Heart right ventricle (tissue), 16 donors: ENCODE data around the gene MAP3K5. TPM values are rescaled to one million over a fixed set of nuclear protein-coding genes. Genes with fewer than 3 reads are reported as not detected.
A peak's percentile ranks its signal among the peaks of the same experiment; 100 is the strongest.

Experiments
- ATAC-seq, 8 donors: fragments of 200-7000 bp; cut with Tn5 transposase; one replicate each; pipeline ENCODE4 v1.9.1; 2020; ENCODE audit warnings: mild to moderate bottlenecking in 8 of 8, moderate library complexity in 8 of 8, moderate number of reproducible peaks in 1 of 8
- DNase-seq, 2 donors: peaks; one replicate each; pipeline ENCODE4 v3.0.0-alpha.2; 2020
- H3K27ac ChIP-seq, 10 donors: fragments of 200-600 bp; sonication (generic) in 2 of 10; one replicate each; pipeline versions ENCODE4 v1.5.0 to v1.8.0; 2020 to 2022; ENCODE audit warnings: mild to moderate bottlenecking in 3 of 10
- H3K27me3 ChIP-seq, 7 donors: fragments of 200-600 bp; one replicate each; pipeline ENCODE4 v1.8.0; 2021 to 2022; ENCODE audit warnings: mild to moderate bottlenecking in 2 of 7
- H3K36me3 ChIP-seq, 9 donors: fragments of 200-600 bp; sonication (generic) in 1 of 9; one replicate each; pipeline versions ENCODE4 v1.5.0 to v1.8.0; 2020 to 2022; ENCODE audit warnings: mild to moderate bottlenecking in 2 of 9
- H3K4me1 ChIP-seq, 9 donors: fragments of 200-600 bp; sonication (generic) in 1 of 9; one replicate each; pipeline versions ENCODE4 v1.5.0 to v1.8.0; 2020 to 2022; ENCODE audit warnings: mild to moderate bottlenecking in 4 of 9
- H3K4me3 ChIP-seq, 10 donors: fragments of 200-600 bp; sonication (generic) in 2 of 10; one replicate each; pipeline versions ENCODE4 v1.5.0 to v1.8.0; 2020 to 2022; ENCODE audit warnings: mild to moderate bottlenecking in 7 of 10, moderate library complexity in 2 of 10
- H3K9me3 ChIP-seq, 11 donors: fragments of 200-600 bp in 10 of 11; sonication (generic) in 2 of 11; one replicate each; pipeline versions ENCODE4 v1.5.0 to v1.8.0; 2013 to 2022; ENCODE audit warnings: mild to moderate bottlenecking in 2 of 11, control low read depth in 1 of 11, moderate library complexity in 1 of 11
- CTCF ChIP-seq, 9 donors: fragments of 200-600 bp; sonication (generic) in 2 of 9; IDR thresholded peaks; one replicate each; pipeline versions ENCODE4 v1.5.0 to v1.8.0; 2021 to 2022; ENCODE audit warnings: antibody characterized with exemption in 9 of 9, mild to moderate bottlenecking in 5 of 9, moderate library complexity in 1 of 9
- WGBS, 2 donors: extraction: QIAGEN DNeasy Blood & Tissue Kit; methylation state at CpG; one replicate each; pipeline ENCODE4 v1.1.7; 2013; ENCODE audit warnings: inconsistent platforms in 1 of 2; 5-methylcytosine and 5-hydroxymethylcytosine counted together
- intact Hi-C, 10 donors: fragments of 100-400 bp; cut with DNase I; formaldehyde crosslinking; loops; one replicate each; pipeline versions ENCODE4 v1.11.1 to v1.14.2; 2022
- polyA plus RNA-seq, 2 donors: library from polyadenylated mRNA; stranded (reverse); fragments of 200-250 nt; gene quantifications; one replicate each; pipeline ENCODE4 v1.2.3, GENCODE V29; 2013
- total RNA-seq, 10 donors: library from RNA; stranded (reverse); fragmentation: NEBNext Ultra II Directional in 3 of 10; extraction: Animal tissue kit (Norgen Biotek cat#: 25700) in 3 of 10; gene quantifications; one replicate each; pipeline versions ENCODE4 v1.2.1 to v1.2.4, GENCODE V29; 2021 to 2023
- donor health status: Arrhythmogenic right ventricular cardiomyopathy.
- donor health status: ischemic (EF 13 %, LVEDD 7.1; RV severe dilation, severe dysfunction).
- donor health status: healthy with polysubstance abuse.
- donor health status: DM: no; HTN: yes; CAD: no.
- donor health status: DM: no; HTN: no; CAD: no.
- donor health status: ischemic (EF 25% LVEDD 6.9; RV normal size, moderate dysfunction).
- donor health status: ischemic (EF 25% LVEDD 5.7; RV mildly dilated, moderate dysfunction).
- donor health status: healthy.
- donor health status: DM: yes; HTN: yes; CAD: no.
- donor health status: Ischemic cardiomyopathy.
- donor health status: ischemic (EF 35%, LVEDD 5.7; RV mildly dilated, moderate dysfunction).
- donor health status: nonischemic (EF 11% LVEDD 7.7; RV severe dilation, severe dysfunction).
- donor health status: DM: yes; HTN: yes; CAD: no.
- donor health status: PGD.
- donor health status: ischemic (EF 29% LVEDD 5.4; RV normal size, mild dysfunction).
- donor health status: nonischemic (EF 23%, LVEDD 6.1; RV moderate dilation, normal function).

The MAP3K5 gene
- total and polyA plus RNA-seq, 12 donors, result 5.1 to 35.7 (median 27.8) TPM

DNA sequence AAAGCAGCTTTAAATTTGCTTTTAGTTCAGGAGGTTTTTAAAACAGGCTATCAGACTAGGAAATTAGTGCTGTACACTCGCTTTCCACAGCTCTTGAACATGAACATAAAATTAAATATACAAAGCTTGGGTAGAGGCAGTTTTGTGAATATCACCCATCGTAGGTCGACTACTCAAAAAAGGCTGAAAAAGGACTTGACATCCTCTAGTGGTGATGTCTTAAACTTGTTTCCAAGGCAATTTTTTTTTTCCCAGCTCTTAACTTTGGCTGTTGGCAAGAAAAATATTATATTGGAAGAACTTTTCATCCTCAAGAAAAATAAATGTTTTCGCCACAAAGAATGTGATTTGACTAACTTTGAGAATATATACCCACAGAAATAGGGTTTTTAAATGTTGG is 244.9 kb downstream of the MAP3K5 start:
- peaks cover 8 to 46% (median 18%) of the 10 kb centered on the region in 7 donors for H3K27me3 ChIP-seq
- 48 to 60% methylated on average over 4 of the region's 4 CpGs for WGBS, 2 donors

DNA sequence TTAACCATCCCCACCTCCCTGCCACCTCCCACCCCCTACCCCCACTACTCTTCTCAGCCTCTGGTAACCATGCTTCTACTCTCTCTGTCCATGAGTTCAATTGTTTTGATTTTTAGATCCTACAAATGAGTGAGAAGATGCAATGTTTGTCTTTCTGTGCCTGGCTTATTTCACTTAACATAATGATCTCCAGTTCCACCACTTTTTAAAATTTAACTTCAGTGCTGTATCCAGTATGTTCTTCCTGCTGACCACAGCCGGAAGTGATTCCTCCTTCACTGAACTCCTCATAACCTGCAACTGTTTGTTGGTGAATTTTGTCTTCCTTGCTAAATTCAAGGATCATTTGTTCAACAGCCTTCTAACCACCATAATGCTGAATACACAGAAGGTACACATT is 245.9 kb downstream of the MAP3K5 start:
- DNase-seq, result no peak
- Histone ChIP-seq H3K4me3 (no peak overlapping the region), H3K27ac (no peak overlapping the region), H3K36me3 (no peaks in the 10 kb centered on the region), H3K9me3 (no peaks in the 10 kb centered on the region), H3K4me1 (peaks cover 5 to 19% (median 15%) of the 10 kb centered on the region in 9 donors), H3K27me3 (peaks cover 6 to 43% (median 16%) of the 10 kb centered on the region in 7 donors)
- ATAC-seq, result no peak
- intact Hi-C loops, result no loop called here
- WGBS, 2 donors, result 88 to 92% methylated on average over 1 of the region's 1 CpG
- no peak for TF ChIP-seq CTCF (IDR thresholded peaks at IDR 0.05)

More for the DNA sequence above, 244.9 kb downstream of the MAP3K5 start:
- Histone ChIP-seq H3K4me3 (no peak overlapping the region), H3K36me3 (no peaks in the 10 kb centered on the region), H3K27ac (no peak overlapping the region), H3K9me3 (no peaks in the 10 kb centered on the region), H3K4me1 (peaks cover 5 to 19% (median 15%) of the 10 kb centered on the region in 9 donors)
- intact Hi-C loops, result no loop called here
- ATAC-seq (no peak), DNase-seq (no peak)
- peak in 7 of 9 donors; percentile 18 to 45 (median 29) for TF ChIP-seq CTCF (IDR thresholded peaks at IDR 0.05)

GRCh38 chr6:136544326-136544725 is 248.0 kb downstream of the MAP3K5 start:
- H3K27me3 ChIP-seq, result peaks cover 0 to 23% (median 6%) of the 10 kb centered on the region in 7 donors
- H3K27ac ChIP-seq, result no peak overlapping the region
- H3K9me3 ChIP-seq, result no peaks in the 10 kb centered on the region
- H3K4me3 ChIP-seq, result no peak overlapping the region
- no peaks in the 10 kb centered on the region for H3K36me3 ChIP-seq
- WGBS, 2 donors, result 43 to 44% methylated on average over 1 of the region's 1 CpG
- TF ChIP-seq CTCF (IDR thresholded peaks at IDR 0.05), result no peak
- intact Hi-C loops, result no loop called here
- ATAC-seq (no peak), DNase-seq (no peak)
- peaks cover 0 to 4% (median 1%) of the 10 kb centered on the region in 9 donors for H3K4me1 ChIP-seq

- no peaks in the 10 kb centered on the region for H3K4me1 ChIP-seq
- intact Hi-C loops, result no loop called here
- DNase-seq (no peak), ATAC-seq (no peak)
- no peaks in the 10 kb centered on the region for H3K36me3 ChIP-seq
- no peak overlapping the region for H3K4me3 ChIP-seq
- H3K9me3 ChIP-seq, result no peaks in the 10 kb centered on the region
- TF ChIP-seq CTCF (IDR thresholded peaks at IDR 0.05), result no peak
- 90 to 92% methylated on average over 2 of the region's 2 CpGs for WGBS, 2 donors
- no peaks in the 10 kb centered on the region for H3K27me3 ChIP-seq
- no peak overlapping the region for H3K27ac ChIP-seq
These were observed 250.9 kb downstream of the MAP3K5 start for GRCh38 chr6:136541395-136541794.
